Midbrain (tissue), 1 donor: ENCODE measurements around the gene SP100.

ENCODE experiments used
- DNase-seq: peaks from one replicate; lab custom pipeline; 2025; lab: John Stamatoyannopoulos, UW

The SP100 gene

DNA sequence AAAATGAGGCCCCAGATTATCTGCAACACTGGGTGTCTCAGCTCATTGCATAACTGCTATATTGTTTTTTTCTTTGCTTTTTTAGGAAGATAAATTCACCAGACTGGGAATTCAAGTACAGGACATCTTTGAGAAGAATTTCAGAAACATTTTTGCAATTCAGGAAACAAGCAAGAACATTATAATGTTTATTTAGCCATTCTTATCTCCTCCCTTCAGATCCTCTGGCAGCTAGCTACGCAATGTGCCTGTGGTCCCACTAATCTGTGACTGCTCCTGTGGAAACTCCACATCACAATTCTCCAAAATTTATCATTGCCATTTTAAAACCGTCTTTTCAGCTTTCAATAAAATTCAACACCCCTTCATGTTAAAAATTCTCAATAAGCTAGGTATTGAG lies 126.8 kb downstream of the SP100 start:
- no peak for DNase-seq

DNA sequence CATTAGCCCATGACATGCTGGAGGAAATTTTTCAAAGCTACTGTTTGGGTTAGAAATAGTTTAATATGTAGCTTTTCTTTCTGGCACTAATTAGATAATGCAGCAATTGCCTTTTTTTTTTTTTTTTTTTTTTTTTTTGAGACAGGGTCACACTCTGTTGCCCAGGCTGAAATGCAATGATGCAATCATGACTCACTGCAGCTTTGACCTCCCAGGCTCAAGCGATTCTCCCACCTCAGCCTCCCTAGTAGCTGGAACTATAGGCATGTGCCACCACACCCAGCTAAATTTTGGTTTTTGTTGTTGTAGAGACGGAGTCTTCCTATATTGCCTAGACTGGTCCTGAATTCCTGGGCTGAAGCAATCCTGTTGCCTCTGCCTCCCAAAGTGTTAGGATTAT lies 136.2 kb downstream of the SP100 start:
- DNase-seq, result no peak

GRCh38 chr2:230557065-230557464 lies 141.1 kb downstream of the SP100 start:
- no peak for DNase-seq

- no peak for DNase-seq
Measured at GRCh38 chr2:230564805-230565779, 149.1 kb downstream of the SP100 start.

DNA sequence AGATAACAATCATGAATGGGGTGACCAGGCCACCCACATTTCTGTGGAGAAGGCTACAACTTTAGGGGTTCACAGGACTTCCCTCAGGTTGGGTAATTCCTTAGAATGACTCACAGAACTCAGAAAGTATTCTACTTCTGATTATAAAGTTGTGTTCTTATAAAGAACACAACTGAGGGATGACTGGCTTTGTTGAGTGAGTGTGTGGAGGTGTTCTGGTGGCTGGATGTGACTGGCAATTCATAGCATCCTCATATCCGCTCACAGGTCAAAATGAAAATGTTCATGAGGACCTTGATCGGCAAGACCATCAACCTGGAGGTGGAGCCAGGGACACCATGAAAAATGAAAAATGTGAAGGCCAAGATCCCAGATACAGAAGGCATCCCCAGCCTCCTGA lies 153.3 kb downstream of the SP100 start:
- no peak for DNase-seq

DNA sequence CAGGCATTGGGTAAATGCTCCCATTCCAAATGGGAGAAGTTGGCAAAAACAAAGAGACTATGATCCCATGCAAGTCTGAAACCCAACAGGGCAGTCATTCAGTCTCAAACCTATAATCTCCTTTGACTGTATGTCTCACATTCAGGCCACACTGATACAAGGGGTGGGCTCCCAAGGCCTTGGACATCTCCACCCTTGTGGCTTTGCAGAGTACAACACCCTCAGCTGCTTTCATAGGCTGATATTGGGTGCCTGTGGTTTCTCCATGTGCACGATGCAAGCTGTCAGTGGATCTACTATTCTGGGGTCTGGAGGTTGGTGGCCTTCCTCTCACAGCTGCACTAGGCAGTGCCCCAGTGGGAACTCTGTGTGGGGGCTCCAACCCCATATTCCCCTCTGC lies 155.0 kb downstream of the SP100 start:
- no peak for DNase-seq

GRCh38 chr2:230575642-230576324 lies 159.8 kb downstream of the SP100 start:
- DNase-seq, result no peak

DNA sequence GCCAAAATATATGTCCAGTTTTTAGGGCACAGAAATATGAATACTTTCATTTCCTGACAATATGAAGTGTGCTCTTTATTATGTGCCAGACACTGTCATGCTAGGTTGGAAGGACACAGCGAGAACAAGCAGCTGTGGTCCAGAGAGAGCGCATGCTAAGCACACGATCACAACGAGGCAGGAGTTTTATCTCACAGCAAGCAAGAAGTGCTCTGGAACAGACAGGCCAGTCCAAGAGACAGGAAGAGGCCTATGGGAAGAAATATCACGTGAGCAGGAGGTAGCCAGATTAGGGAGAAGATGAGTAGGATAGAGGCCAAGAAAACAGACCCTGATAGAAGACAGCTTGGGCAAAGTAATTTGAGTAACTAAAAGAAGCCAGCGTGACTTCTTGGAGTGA lies 161.1 kb downstream of the SP100 start:
- DNase-seq, result no peak

GRCh38 chr2:230578106-230578505 lies 162.1 kb downstream of the SP100 start:
- no peak for DNase-seq

DNA sequence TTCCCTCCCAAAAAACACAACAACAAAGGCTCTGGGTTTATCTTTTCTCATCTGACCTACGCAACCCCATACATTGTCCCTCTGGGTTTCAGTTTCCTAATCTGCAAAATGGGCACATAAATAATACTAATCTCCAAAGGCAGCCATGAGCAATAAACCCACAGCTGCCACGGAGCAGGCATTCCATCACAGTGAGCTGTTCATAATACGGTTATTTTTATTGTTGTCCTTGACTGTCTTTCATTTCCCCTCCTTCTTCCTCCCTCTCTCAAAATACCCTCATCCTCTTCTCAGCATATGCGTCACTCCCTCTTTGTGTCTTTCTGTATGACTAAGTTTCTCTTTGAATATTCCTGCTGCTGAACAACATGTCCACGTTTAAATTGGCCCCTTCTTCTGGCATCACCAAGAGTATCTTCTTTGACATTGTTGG lies 166.9 kb downstream of the SP100 start:
- no peak for DNase-seq

GRCh38 chr2:230583581-230583980 lies 167.6 kb downstream of the SP100 start:
- no peak for DNase-seq

GRCh38 chr2:230586328-230586982 lies 170.5 kb downstream of the SP100 start:
- DNase-seq, result no peak

GRCh38 chr2:230589025-230589424 lies 173.0 kb downstream of the SP100 start:
- DNase-seq, result no peak

GRCh38 chr2:230589497-230590015 lies 173.6 kb downstream of the SP100 start:
- DNase-seq, result no peak

- DNase-seq, result no peak
Measured at GRCh38 chr2:230590333-230590732, 174.3 kb downstream of the SP100 start.

DNA sequence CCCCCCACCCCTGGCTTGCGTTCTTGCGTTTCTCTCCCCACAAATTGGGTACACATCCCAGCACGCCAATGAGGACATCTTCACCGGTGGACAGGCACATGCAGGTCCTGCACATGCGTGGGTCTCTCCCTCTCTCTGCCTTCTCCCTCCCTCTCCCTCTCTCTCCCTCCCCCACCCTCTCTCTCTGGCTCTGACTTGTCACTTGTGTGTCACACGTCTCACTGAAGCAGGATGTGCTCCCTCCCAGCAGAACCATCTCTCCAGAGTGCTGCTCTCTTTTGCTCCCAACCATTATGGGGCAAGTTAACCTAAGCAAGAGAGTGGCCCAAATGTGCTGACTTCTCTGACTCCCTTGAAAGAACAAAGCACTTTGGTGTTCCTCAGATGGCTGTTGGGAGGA lies 175.8 kb downstream of the SP100 start:
- DNase-seq, result no peak

GRCh38 chr2:230592775-230593174 lies 176.8 kb downstream of the SP100 start:
- DNase-seq, result no peak
